Lower lobe of right lung (tissue), 2 donors: Measurements from ENCODE around the gene SLC15A3. TPM values are rescaled to one million over a fixed set of nuclear protein-coding genes. Genes with fewer than 3 reads are reported as not detected.
"Not testable (repeated sequence)": the region's sequence is repeated elsewhere in the genome, so short reads cannot be mapped to it uniquely, and the experiment has no call there.

ENCODE experiments used
- ATAC-seq, 2 donors: fragments of 200-7000 bp; cut with Tn5 transposase; one replicate each; pipeline ENCODE4 v1.9.1; 2020 to 2022; ENCODE audit warnings: mild to moderate bottlenecking in 2 of 2, moderate library complexity in 2 of 2
- DNase-seq: peaks from one replicate; pipeline ENCODE4 v3.0.0-alpha.2; 2020
- H3K27ac ChIP-seq: fragments of 200-600 bp; one replicate; pipeline ENCODE4 v1.8.0; 2022
- H3K27me3 ChIP-seq: fragments of 200-600 bp; one replicate; pipeline ENCODE4 v1.8.0; 2022; ENCODE audit warnings: low read depth
- H3K36me3 ChIP-seq: fragments of 200-600 bp; one replicate; pipeline ENCODE4 v1.8.0; 2022; ENCODE audit warnings: mild to moderate bottlenecking
- H3K4me1 ChIP-seq: fragments of 200-600 bp; one replicate; pipeline ENCODE4 v1.8.0; 2022
- H3K4me3 ChIP-seq: fragments of 200-600 bp; one replicate; pipeline ENCODE4 v1.8.0; 2022; ENCODE audit warnings: mild to moderate bottlenecking
- H3K9me3 ChIP-seq: fragments of 200-600 bp; one replicate; pipeline ENCODE4 v1.8.0; 2022
- intact Hi-C: fragments of 100-400 bp; cut with DNase I; formaldehyde crosslinking; loops from one replicate; pipeline ENCODE4 v1.11.0; 2022
- total RNA-seq: library from RNA; stranded (reverse); fragmentation: NEBNext Ultra II Directional; extraction: Animal tissue kit (Norgen Biotek cat#: 25700); gene quantifications from one replicate; pipeline ENCODE4 v1.2.1, GENCODE V29; 2021
- TF ChIP-seq, protein P1 (sequence below): fragments of 200-600 bp; IDR thresholded peaks from one replicate; pipeline ENCODE4 v1.8.0; 2022; ENCODE audit warnings: antibody characterized with exemption, mild to moderate bottlenecking
- donor health status: DM: no; HTN: yes; CAD: no; lungs with severe emphysema.

The SLC15A3 gene
- total RNA-seq, 1 donor from 2014 or later, result 199 TPM

DNA sequence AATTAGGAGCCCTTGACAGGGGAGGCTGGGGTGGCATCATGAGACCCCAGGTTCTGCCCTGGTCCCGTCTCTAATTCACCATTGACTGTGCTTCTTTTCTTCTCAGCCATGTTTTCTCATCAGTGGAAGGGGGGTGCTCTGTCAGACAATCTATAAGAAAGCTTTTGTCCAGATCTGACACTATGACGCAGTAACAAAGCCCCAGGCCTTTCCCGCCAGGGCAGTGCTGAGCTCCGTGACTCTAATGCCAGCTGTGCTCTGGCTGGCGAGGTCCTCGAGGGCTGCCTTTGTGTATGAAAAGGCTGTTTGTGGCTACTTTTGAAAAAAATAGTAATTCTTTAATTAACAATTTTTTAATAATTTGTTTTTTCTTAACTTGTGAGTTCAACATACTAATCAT is 22.8 kb upstream of the SLC15A3 start:
- Histone ChIP-seq H3K4me1 (peaks cover 6% of the 10 kb centered on the region), H3K27me3 (no peaks in the 10 kb centered on the region), H3K9me3 (no peaks in the 10 kb centered on the region), H3K4me3 (no peak overlapping the region), H3K36me3 (no peaks in the 10 kb centered on the region), H3K27ac (no peak overlapping the region)
- TF ChIP-seq, protein P1, sequence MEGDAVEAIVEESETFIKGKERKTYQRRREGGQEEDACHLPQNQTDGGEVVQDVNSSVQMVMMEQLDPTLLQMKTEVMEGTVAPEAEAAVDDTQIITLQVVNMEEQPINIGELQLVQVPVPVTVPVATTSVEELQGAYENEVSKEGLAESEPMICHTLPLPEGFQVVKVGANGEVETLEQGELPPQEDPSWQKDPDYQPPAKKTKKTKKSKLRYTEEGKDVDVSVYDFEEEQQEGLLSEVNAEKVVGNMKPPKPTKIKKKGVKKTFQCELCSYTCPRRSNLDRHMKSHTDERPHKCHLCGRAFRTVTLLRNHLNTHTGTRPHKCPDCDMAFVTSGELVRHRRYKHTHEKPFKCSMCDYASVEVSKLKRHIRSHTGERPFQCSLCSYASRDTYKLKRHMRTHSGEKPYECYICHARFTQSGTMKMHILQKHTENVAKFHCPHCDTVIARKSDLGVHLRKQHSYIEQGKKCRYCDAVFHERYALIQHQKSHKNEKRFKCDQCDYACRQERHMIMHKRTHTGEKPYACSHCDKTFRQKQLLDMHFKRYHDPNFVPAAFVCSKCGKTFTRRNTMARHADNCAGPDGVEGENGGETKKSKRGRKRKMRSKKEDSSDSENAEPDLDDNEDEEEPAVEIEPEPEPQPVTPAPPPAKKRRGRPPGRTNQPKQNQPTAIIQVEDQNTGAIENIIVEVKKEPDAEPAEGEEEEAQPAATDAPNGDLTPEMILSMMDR, result no peak
- ATAC-seq (no peak), DNase-seq (no peak)
- intact Hi-C loops, result no loop called here

DNA sequence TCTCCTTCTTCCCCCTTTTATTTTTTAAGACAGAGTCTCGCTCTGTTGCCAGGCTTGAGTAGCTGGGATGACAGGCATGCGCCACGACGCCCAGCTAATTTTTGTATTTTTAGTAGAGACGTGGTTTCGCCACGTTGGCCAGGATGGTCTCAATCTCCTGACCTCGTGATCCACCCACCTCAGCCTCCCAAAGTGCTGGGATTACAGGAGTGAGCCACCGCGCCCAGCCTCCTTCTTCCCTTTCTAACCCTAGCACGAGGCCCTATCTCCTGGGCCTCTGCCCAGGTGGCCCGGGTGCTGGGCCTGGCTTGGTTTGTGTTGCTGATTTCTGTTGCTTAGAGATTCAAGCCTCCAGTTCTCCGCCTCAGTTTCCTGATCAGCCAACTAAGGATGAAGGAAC is 22.3 kb upstream of the SLC15A3 start:
- H3K9me3 ChIP-seq, H3K27ac ChIP-seq, H3K4me1 ChIP-seq, DNase-seq, ATAC-seq, H3K36me3 ChIP-seq, H3K27me3 ChIP-seq, intact Hi-C loops: not testable (repeated sequence)
- H3K4me3 ChIP-seq, result peak overlapping the region; percentile 36

DNA sequence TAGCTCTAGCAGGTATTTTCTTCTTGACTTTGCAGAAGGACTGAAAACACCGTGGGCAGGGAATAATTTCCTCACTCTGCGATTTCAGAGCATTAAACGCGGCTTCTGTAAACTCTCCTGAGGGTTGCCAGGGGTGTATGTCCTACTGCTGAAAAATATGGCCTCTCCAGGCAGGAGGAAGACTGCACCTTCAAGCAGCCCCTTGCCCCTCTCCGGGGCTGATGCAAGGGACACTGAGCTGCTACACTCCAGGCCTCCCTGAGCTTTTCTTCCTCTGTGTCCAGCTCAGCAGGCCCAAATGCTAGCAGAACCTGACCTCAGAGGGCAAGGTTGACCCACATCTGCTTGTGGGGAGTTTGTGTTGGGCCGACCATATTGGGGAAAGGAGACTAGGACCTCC is 21.7 kb upstream of the SLC15A3 start:
- H3K4me3 ChIP-seq, result peak overlapping the region; percentile 36
- H3K27ac ChIP-seq, result no peak overlapping the region
- no peaks in the 10 kb centered on the region for H3K36me3 ChIP-seq
- no peaks in the 10 kb centered on the region for H3K27me3 ChIP-seq
- ATAC-seq, result no peak
- H3K4me1 ChIP-seq, result peaks cover 6% of the 10 kb centered on the region
- TF ChIP-seq, protein P1, result no peak
- intact Hi-C loops, result no loop called here
- H3K9me3 ChIP-seq, result no peaks in the 10 kb centered on the region
- DNase-seq, result no peak

DNA sequence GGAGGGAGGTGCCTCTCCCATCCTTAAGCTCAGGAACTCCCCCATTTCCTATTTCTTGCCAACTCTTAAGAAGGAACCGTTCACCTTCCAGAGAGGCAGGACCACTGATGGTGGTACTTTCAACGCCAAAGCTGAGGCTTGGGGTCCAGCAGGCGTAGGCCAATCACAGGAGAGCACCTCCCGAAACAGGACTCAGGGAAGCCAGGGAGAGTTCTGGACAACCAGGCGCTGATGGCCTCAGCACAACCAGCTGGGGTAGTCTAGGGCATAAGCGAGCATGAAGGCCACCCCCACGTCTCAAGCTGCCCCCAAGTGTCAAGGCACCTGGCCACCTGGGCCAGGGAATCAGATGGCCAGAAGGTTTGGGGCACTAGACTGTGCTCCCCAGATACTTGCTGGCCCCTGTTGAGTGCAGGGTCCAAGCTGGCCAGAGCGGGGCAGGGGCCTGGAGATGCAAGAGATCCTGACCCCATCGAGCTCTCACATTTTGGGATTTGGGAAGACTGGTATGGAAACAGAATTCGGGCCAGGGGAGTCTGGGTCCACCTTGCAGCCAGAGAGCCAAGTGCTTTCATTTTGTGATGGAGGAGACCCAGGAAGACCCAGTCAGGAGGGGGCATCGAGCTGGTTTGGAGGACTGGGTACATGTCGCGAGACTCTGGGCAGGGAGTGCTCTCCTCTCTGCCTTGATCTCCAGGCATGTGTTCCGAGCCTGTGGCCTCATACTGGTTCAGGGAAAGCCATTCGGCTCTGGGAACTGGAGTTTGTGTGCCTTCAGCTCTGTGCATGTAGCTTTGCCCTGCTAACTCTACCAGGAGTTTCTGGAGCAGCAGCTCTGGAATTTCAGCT is 20.4 kb upstream of the SLC15A3 start:
- Histone ChIP-seq H3K36me3 (no peaks in the 10 kb centered on the region), H3K9me3 (no peaks in the 10 kb centered on the region), H3K4me1 (no peaks in the 10 kb centered on the region), H3K27ac (peak overlapping the region; percentile 38), H3K27me3 (no peaks in the 10 kb centered on the region), H3K4me3 (peak overlapping the region; percentile 36)
- ATAC-seq (peak in 1 of 2 donors; percentile 11), DNase-seq (no peak)
- intact Hi-C loops, result no loop called here
- TF ChIP-seq, protein P1, result no peak

DNA sequence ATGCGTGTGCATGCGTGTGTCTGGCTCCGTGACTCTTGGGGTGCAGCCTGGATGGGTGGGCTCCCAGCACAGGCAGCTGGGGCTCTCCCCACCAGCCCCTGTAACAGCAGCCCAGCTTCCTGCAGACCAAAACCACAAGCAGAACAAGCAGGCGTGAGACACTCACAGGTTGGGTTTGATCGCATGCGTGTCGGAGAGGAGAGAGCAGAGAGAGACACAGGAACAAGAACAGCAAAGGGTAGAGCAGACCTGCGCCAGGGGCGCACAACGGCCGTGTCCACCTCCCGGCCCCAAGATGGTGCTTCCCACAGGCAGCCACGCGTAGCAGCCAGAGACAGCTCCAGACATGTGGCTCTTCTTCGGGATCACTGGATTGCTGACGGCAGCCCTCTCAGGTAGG is 19.5 kb upstream of the SLC15A3 start, which contains the start of gene CD6:
TSS of gene CD6 (plus strand) at position 161 of the 400 bp plus-strand sequence. CDS start at position 347, 186 bp downstream.
- no peaks in the 10 kb centered on the region for H3K4me1 ChIP-seq
- no peaks in the 10 kb centered on the region for H3K27me3 ChIP-seq
- intact Hi-C loops, result no loop called here
- no peaks in the 10 kb centered on the region for H3K36me3 ChIP-seq
- H3K9me3 ChIP-seq, result no peaks in the 10 kb centered on the region
- peak within 1 kb of the TSS; percentile 38 for H3K27ac ChIP-seq
- peak within 1 kb of the TSS; percentile 36 for H3K4me3 ChIP-seq
- DNase-seq (no peak), ATAC-seq (peak; percentile 31 to 62)
- TF ChIP-seq, protein P1, result no peak

DNA sequence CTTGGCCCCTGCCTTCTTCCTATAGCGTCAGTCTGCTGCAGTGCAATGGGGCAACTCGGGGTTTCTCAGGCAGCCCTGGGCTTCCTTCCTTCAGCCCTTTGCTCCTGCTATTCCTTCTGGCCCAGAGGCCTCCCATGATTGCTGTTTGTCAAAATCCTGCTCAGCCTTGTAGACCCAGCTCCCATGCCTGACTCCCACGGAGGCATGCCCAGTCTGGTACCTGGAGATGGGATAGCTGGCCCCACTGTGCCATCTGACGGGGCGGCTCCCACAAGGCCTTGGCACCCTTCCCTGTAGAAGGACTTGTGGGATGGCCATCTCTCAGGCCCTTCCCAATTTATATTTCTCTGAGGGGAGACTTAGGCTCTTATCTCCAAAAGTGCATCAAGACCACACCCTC is 18.9 kb upstream of the SLC15A3 start:
- ATAC-seq (peak in 1 of 2 donors; percentile 6), DNase-seq (no peak)
- Histone ChIP-seq H3K27me3 (no peaks in the 10 kb centered on the region), H3K27ac (no peak overlapping the region), H3K9me3 (no peaks in the 10 kb centered on the region), H3K36me3 (no peaks in the 10 kb centered on the region), H3K4me1 (no peaks in the 10 kb centered on the region), H3K4me3 (no peak overlapping the region)
- TF ChIP-seq, protein P1, result no peak
- intact Hi-C loops, result no loop called here
